Ammon's horn (tissue), 1 donor: ENCODE results near the gene GGTLC2.
"Not testable (repeated sequence)": the region's sequence is repeated elsewhere in the genome, so short reads cannot be mapped to it uniquely, and the experiment has no call there.

ENCODE experiments used
- DNase-seq: peaks from one replicate; pipeline ENCODE4 v3.0.0-alpha.2; 2016; ENCODE audit warnings: low spot score

GGTLC2 gene

DNA sequence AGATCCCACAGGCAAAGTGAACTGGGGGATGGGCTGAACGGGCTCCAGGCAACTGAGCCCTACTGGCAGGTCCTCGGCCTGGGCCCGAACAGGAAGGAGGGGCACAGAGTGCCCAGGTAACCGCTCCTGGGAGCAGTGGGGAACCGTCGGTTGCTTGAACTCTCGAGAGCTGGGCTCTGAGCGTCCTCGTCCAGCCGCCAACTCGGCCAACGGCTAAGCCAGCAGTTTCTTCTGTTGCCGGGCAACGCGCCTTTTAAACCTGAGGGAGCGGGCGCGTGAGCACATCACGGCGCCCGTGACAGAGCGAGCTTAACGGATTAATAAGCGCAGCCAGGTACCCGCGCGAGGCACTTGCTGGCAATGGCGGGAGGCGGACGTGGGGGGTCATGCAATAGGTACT, at the start of gene GGTLC2:
GGTLC2 (plus strand) TSS at position 301 of the 400 bp plus-strand sequence. CDS start 1,732 bp downstream, outside the sequence.
- not testable (repeated sequence) for DNase-seq

DNA sequence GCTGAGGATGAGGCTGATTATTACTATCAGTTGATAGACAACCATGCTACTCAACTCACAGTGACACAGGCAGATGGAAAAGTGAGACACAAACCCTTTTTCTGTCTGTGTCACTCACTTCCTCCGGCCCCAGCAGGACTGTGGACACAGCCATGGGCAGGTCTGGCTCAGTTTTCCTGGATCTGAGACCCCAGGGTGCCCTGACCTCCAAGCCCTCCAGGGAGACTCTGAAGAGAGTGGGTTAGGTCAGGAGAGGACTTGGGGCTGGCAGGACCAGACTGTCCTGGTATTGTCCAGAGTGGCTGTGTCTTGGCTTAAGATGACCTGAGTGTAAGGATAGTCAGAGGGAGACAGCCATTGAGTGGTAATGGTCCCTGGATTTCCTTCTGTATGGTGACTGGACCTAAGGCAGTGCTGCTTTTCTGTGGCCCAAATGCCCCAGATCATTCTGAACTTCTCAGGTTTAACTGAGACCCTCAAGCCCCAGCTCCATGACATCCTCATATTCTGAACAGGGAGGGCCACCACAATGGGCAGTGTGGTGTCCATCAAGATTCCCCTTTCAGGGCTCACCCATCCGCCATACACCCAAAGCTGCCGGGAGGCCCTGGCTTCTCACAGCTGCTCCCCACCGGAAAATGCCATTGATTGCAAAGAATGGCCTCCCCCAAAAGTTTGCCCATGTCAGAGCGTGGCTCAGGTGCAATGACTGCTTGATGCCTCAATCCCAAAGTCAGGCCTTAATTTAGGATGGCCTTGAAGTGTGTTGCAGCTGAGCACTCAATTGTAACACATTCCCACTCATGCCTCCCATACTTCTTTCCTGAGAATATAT, 49.2 kb upstream of the GGTLC2 start:
- no peak for DNase-seq

GRCh38 chr22:22598144-22598543, 46.3 kb upstream of the GGTLC2 start:
- no peak for DNase-seq

GRCh38 chr22:22599248-22599647, 45.2 kb upstream of the GGTLC2 start:
- no peak for DNase-seq

- DNase-seq, result no peak
These were observed 43.7 kb upstream of the GGTLC2 start for GRCh38 chr22:22600531-22601261.

DNA sequence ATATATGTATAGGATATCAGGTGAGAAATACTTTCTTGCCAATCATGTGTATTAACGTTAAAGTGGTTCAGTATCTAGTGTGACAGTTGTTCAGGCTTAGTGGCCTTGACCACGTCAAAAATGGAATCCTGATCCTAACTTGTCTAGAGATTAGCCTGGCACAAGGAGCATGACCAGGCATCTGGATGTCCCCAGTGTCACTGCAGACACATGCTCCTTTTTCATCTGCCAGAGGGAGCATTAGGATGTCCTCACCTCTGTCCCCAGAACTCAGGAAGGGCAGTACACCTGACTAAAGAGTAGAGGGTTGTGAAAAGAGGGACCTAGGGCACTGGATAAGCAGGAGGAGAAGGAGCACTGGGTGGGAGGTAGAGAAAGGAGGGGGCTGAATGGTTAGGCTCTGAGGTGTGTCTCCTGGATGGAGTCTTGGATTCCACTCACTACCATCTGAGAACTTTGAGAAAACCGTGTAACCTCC, 40.9 kb upstream of the GGTLC2 start:
- DNase-seq, result no peak

GRCh38 chr22:22604326-22605073, 39.9 kb upstream of the GGTLC2 start:
- DNase-seq, result no peak

DNA sequence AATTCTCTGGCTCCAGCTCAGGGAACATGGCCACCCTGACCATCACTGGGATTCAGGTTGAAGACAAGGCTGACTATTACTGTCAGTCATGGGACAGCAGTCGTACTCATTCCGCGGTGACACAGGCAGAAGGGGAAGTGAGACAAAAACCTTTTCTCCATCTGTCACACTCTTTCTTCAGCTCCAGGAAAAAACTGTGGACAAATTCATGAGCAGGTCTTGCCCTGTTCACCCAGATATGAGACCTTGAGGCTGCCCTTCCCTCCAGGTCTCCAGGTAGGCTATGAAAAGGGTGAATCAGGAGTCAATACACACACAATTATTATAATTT, 39.4 kb upstream of the GGTLC2 start:
- no peak for DNase-seq

GRCh38 chr22:22608022-22608421, 36.4 kb upstream of the GGTLC2 start:
- not testable (repeated sequence) for DNase-seq

GRCh38 chr22:22609291-22609690, 35.1 kb upstream of the GGTLC2 start:
- no peak for DNase-seq

GRCh38 chr22:22612516-22612915, 31.9 kb upstream of the GGTLC2 start:
- DNase-seq, result no peak

GRCh38 chr22:22614065-22614464, 30.3 kb upstream of the GGTLC2 start:
- no peak for DNase-seq

- DNase-seq, result no peak
These were observed 27.8 kb upstream of the GGTLC2 start for GRCh38 chr22:22616636-22617035.

GRCh38 chr22:22618448-22618847, 26.0 kb upstream of the GGTLC2 start:
- DNase-seq, result no peak

- no peak for DNase-seq
These were observed 25.5 kb upstream of the GGTLC2 start for GRCh38 chr22:22618923-22619322.

GRCh38 chr22:22619765-22620414, 24.5 kb upstream of the GGTLC2 start:
- no peak for DNase-seq

GRCh38 chr22:22628546-22629495, 15.6 kb upstream of the GGTLC2 start:
- not testable (repeated sequence) for DNase-seq

DNA sequence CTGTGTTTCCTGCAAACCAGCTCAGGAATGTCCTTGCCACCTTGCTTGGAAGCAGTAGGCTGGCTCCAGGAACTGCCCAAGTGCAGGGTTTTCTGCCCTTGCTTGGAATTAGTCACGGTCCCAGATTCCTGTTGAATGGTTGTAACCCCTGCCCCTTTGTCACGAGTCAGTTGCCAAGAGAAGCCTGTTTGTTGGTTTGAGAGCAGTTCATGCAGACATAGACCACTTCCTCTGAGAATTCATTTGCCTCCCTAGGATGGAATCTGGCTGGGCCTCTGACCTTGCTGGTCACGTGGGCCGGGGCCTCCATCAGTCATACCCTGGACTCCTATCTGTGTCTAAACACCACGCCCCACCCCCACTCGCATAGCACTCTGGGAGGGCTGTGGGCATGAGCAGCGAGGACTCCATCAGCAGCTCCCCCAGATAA, 13.2 kb upstream of the GGTLC2 start:
- not testable (repeated sequence) for DNase-seq

DNA sequence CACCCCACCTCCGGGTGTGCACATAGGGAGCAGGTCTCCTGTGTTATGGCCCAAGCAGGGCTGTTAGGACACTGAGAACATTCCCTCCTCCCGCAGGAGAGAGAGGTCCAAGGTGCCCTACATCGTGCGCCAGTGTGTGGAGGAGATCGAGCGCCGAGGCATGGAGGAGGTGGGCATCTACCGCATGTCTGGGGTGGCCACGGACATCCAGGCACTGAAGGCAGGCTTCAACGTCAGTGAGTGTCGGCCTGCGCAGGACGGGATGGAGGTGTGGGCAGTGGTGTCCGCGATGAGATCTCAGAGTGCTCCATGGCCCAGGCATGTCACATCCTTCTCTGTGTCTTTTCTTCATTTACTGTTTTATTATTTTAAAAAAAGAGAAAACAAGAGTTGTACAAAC, 12.2 kb upstream of the GGTLC2 start:
- not testable (repeated sequence) for DNase-seq

GRCh38 chr22:22633533-22633932, 10.9 kb upstream of the GGTLC2 start:
- not testable (repeated sequence) for DNase-seq

DNA sequence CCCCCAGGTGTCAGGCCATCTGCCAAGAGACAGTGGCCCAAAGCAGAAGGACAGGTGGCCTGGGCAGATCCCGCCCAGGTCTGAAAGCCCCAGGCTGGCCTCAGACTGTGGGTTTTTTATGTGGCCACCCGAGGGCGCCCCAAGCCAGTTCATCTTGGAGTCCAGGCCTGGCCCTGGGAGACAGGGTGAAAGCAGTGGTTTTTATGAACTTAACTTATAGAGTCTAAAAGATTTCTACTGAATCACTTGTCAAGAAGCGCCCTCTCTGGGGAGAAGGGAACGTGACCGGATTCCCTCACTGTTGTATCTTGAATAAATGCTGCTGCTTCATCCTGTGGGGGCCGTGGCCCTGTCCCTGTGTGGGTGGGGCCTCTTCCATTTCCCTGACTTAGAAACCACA, 8.2 kb upstream of the GGTLC2 start:
- DNase-seq, result not testable (repeated sequence)
